Spleen (tissue), 7 donors: ENCODE results near the gene TMEM201.

Experiments
- CTCF ChIP-seq, 11 experiments: fragments of 200-600 bp in 7 of 11; fragments of 450-650 bp in 4 of 11; sonication (generic) in 4 of 11; IDR thresholded peaks in 8 of 11; conservative IDR thresholded peaks in 3 of 11; 1 replicate in 7 of 11; 2 replicates in 4 of 11; pipeline versions ENCODE4 v1.4.0 to v1.8.0; 2016 to 2021; ENCODE audit warnings: antibody characterized with exemption in 11 of 11, inconsistent platforms in 4 of 11, mild to moderate bottlenecking in 1 of 11
- POLR2A ChIP-seq, 3 donors: fragments of 450-650 bp; IDR thresholded peaks; one replicate each; pipeline ENCODE4 v1.5.1; 2017; ENCODE audit warnings: antibody characterized with exemption in 3 of 3, mild to moderate bottlenecking in 1 of 3
- POLR2AphosphoS5 ChIP-seq, 3 donors: sonication (generic); formaldehyde crosslinking; IDR thresholded peaks; one replicate each; pipeline ENCODE4 v1.5.1; 2017; ENCODE audit warnings: antibody characterized with exemption in 3 of 3
- donor health status: DM: no; HTN: no; CAD: no; lungs with moderate emphysema.
- donor health status: DM: no; HTN: no; CAD: no.
- donor health status: DM: no; HTN: no; CAD: no.

- TF ChIP-seq CTCF (IDR thresholded peaks at IDR 0.05 in 8 of 11, conservative IDR thresholded peaks at IDR 0.05 in 3 of 11) = peak in 10 of 11 experiments; percentile 39 to 79 (median 62)
- no peak for TF ChIP-seq POLR2A (IDR thresholded peaks at IDR 0.05)
- TF ChIP-seq POLR2AphosphoS5 (IDR thresholded peaks at IDR 0.05) = peak in 1 of 3 donors; percentile 26
These were observed 26.8 kb downstream of the TMEM201 start for GRCh38 chr1:9615316-9616063.
